GM10847 (cell line): ENCODE results near the gene ENC1.

Source experiments
- POLR2A ChIP-seq: IDR thresholded peaks from 2 replicates; pipeline ENCODE4 v1.6.1; 2011; ENCODE audit not compliant: insufficient read length; ENCODE audit errors: extremely low read depth

ENC1 gene

GRCh38 chr5:74612045-74612444 is 28.5 kb downstream of the ENC1 start:
- TF ChIP-seq POLR2A: no peak

- TF ChIP-seq POLR2A: no peak
Observed at GRCh38 chr5:74608736-74609601, 31.6 kb downstream of the ENC1 start.

GRCh38 chr5:74605759-74606158 is 34.8 kb downstream of the ENC1 start:
- TF ChIP-seq POLR2A: no peak

- no peak for TF ChIP-seq POLR2A
Observed at GRCh38 chr5:74603376-74603775, 37.2 kb downstream of the ENC1 start.

GRCh38 chr5:74599148-74599547 is 41.4 kb downstream of the ENC1 start:
- TF ChIP-seq POLR2A: no peak

GRCh38 chr5:74598731-74599130 is 41.8 kb downstream of the ENC1 start:
- no peak for TF ChIP-seq POLR2A

- TF ChIP-seq POLR2A: no peak
Observed at GRCh38 chr5:74596927-74597326, 43.6 kb downstream of the ENC1 start.

GRCh38 chr5:74595143-74595925 is 45.2 kb downstream of the ENC1 start:
- TF ChIP-seq POLR2A: no peak

GRCh38 chr5:74594137-74595040 is 46.1 kb downstream of the ENC1 start:
- no peak for TF ChIP-seq POLR2A

- TF ChIP-seq POLR2A: no peak
Observed at GRCh38 chr5:74589204-74590056, 51.1 kb downstream of the ENC1 start.

- TF ChIP-seq POLR2A: no peak
Observed at GRCh38 chr5:74588415-74588814, 52.1 kb downstream of the ENC1 start.

- TF ChIP-seq POLR2A: no peak
Observed at GRCh38 chr5:74587890-74588289, 52.6 kb downstream of the ENC1 start.

- TF ChIP-seq POLR2A: no peak
Observed at GRCh38 chr5:74587300-74587699, 53.2 kb downstream of the ENC1 start.

- no peak for TF ChIP-seq POLR2A
Observed at GRCh38 chr5:74586856-74587255, 53.7 kb downstream of the ENC1 start.
